HEK293T (cell line): ENCODE results near the gene RXRG.

Source experiments
- FOXK2 ChIP-seq: fragments of 450-650 bp; IDR thresholded peaks from 2 replicates; pipeline ENCODE4 v1.6.1; 2016; ENCODE audit warnings: mild to moderate bottlenecking
- SP1 ChIP-seq: fragments of 450-650 bp; IDR thresholded peaks from 2 replicates; pipeline ENCODE4 v1.6.1; 2017
- SUZ12 ChIP-seq: fragments of 450-650 bp; IDR thresholded peaks from 2 replicates; pipeline ENCODE4 v1.6.1; 2016; ENCODE audit warnings: mild to moderate bottlenecking
- ZNF384 ChIP-seq: fragments of 450-650 bp; IDR thresholded peaks from 2 replicates; pipeline ENCODE4 v1.6.1; 2016

- TF ChIP-seq FOXK2 (no peak), SUZ12 (no peak), ZNF384 (no peak), SP1 (no peak)
These were observed 47.0 kb downstream of the RXRG start for GRCh38 chr1:165397944-165398343.
